ENCODE results near the gene SFMBT2. TPM values are rescaled to one million over a fixed set of nuclear protein-coding genes. Genes with fewer than 3 reads are reported as not detected.

Gene SFMBT2
- total RNA-seq, 1 donor from 2014 or later, result 14.6 TPM

GRCh38 chr10:7343040-7343439 lies 67.8 kb downstream of the SFMBT2 start:
- ATAC-seq, result no peak
- intact Hi-C loops (cut with DNase I), result no loop called here
- no peak for DNase-seq (ENCODE audit: low spot score)

DNA sequence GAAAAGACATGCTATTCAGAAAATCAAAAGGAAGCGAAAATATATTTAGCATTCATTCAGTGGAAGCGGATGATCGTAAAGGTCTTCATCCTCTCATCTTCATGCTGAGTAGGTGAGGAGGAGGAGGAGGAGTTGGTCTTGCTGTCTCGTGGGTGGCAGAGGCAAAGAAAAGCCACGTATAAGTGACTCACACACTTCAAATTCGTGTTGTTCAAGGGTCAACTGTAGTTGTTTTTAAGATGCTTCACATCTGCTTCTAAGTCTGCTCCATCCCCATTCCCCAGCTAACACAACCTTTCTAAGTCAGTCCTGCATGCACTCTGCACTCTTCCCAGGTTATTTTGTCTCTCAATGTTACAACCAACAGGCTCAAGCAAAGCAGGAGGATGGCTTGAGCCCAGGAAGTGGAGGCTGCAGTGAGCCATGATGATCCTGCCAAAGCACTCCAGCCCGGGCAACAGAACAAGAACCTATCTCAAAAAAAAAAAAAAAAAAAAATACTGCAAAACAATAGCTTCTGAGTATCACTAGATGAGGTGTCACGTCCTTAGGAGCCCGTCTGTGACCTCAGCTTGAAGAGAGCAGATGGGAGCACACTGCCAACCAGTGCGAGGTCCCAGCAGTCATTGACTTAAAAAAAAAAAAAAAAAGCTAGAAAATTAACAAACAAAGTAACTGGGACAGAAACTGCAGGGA lies 70.5 kb downstream of the SFMBT2 start:
- DNase-seq (ENCODE audit: low spot score) (no peak), ATAC-seq (no peak)
- intact Hi-C loops (cut with DNase I), result no loop called here

- ATAC-seq (no peak), DNase-seq (ENCODE audit: low spot score) (no peak)
- intact Hi-C loops (cut with DNase I), result no loop called here
Observed at GRCh38 chr10:7339510-7339909, 71.3 kb downstream of the SFMBT2 start.

GRCh38 chr10:7338469-7338868 lies 72.4 kb downstream of the SFMBT2 start:
- DNase-seq (ENCODE audit: low spot score) (no peak), ATAC-seq (no peak)
- intact Hi-C loops (cut with DNase I), result no loop called here

DNA sequence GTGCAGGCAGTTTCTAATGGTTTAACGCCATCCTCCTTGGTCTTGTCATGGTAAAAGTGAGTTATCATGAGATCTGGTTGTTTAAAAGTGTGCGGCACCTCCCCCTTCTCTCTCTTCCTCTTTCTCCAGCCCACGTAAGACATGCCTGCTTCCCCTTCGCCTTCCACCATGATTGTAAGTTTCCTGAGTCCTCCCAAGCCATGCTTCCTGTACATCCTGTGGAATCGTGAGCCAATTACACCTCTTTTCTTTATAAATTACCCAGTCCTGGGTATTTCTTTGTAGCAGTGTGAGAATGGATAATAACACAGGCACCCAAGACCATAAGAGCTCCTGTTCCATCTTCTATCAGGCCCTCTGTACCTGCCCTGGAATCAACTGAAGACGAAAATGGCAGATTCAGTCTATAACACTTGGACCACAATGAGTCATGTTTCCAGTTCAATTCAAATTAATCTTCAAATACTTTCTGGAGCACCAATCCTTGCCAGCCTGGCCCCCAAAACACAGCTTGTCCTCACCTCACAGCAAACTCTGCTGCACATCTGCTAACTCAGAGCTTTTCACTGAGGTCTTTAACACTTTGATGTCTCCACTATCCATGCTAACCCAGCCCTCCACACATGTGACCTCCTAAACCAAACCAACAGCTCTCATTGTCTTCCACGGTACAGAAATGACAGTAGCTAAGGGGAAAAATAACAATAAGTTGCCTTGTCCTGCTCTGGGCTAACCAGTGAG lies 73.2 kb downstream of the SFMBT2 start:
- intact Hi-C loops (cut with DNase I), result no loop called here
- ATAC-seq, result no peak
- no peak for DNase-seq (ENCODE audit: low spot score)

DNA sequence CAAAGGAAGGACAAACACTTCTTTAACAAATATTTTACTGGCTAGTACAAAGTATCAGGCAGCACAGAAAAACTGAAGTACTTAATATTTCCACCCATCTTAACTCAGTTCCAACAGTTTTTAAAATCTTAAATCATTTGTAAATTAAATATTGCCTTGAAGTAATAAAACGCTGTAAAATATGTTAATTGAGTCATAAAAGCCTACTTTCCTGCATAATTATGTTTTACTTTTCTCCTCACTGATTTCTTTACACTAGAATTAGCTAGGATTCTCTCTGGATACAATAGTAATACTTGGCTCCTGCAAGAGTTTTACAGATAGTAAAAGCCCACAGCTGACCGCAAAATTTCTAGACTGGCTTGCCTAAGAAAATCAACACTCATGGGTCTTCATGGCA lies 74.9 kb downstream of the SFMBT2 start:
- intact Hi-C loops (cut with DNase I), result no loop called here

GRCh38 chr10:7334642-7334964 lies 76.2 kb downstream of the SFMBT2 start:
- intact Hi-C loops (cut with DNase I), result no loop called here
- no peak for DNase-seq (ENCODE audit: low spot score)
- no peak for ATAC-seq

More for the DNA sequence above, 74.9 kb downstream of the SFMBT2 start:
- no peak for ATAC-seq
- no peak for DNase-seq (ENCODE audit: low spot score)

DNA sequence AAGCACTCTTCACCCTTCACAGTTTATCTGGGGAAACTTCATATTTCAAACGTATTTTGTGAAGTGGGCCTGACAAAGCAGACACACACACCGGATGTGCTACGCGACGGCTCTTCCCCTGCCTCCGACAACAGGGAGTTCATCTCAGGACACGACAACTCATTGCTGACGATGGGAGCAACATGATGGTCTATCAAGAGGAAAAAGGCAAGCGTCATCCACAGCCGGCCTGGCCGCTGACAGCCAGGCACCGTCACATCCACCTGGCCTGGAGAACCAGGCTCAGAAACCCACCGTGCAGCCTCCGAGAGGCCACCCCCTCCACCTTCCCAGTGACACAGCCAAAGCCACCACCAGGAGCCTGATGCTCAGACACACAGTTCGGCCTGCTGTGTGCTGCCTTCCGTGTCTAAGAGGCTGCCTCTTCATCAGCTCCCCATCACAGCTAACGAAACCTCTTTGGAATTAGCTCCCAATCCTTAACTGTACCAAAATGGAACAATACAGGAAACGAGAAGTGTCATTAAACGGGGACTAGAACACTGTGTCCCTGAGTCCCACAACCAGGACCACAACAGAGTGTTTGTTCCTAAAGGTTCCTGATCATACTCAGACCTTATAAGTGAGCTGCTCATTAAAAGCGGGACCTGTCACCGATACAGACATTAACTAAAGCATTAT lies 76.7 kb downstream of the SFMBT2 start:
- intact Hi-C loops (cut with DNase I), result no loop called here
- no peak for DNase-seq (ENCODE audit: low spot score)
- no peak for ATAC-seq

DNA sequence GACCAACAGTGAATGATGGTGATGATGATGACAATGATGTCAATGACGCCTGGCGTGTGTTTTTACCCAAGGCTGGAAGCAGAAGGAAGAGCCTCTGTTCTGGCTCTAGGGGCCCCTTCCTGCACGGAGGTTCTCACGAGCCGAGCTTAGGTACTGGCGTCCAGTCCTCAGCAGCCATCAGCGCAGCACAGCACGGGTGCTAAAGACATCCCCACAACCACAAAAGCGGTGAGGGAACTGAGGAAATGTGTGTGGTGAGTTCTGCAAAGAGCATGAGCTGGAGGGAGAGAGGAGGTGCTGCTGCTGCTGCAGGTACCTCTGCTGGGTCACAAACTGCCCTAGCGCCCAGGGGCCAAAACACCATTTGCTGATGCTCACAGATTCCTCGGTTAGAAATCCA lies 81.6 kb downstream of the SFMBT2 start:
- no peak for DNase-seq (ENCODE audit: low spot score)
- intact Hi-C loops (cut with DNase I), result no loop called here
- no peak for ATAC-seq

- DNase-seq (ENCODE audit: low spot score) (no peak), ATAC-seq (no peak)
- intact Hi-C loops (cut with DNase I), result no loop called here
Observed at GRCh38 chr10:7327885-7328284, 82.9 kb downstream of the SFMBT2 start.

DNA sequence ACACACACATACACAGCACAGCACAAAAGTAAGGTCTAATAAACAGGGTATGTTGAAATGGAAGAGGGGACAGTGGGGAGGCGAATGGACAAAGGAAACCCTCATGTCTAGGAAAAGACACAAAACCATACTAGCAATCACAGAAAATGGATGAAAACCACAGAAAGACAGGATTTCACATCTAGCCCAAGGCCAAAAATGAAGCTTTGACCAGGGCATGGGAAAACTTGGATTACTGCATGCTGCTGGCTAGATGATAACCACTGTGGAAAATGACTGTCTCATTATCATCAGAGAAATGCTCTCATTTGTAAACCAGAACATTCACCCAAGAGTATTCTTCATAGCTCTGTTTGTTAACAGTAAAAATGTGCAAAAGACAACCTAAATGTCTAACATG lies 88.2 kb downstream of the SFMBT2 start:
- ATAC-seq (no peak), DNase-seq (ENCODE audit: low spot score) (no peak)
- intact Hi-C loops (cut with DNase I), result no loop called here

- intact Hi-C loops (cut with DNase I), result no loop called here
- DNase-seq (ENCODE audit: low spot score) (no peak), ATAC-seq (no peak)
Observed at GRCh38 chr10:7320072-7320471, 90.8 kb downstream of the SFMBT2 start.

DNA sequence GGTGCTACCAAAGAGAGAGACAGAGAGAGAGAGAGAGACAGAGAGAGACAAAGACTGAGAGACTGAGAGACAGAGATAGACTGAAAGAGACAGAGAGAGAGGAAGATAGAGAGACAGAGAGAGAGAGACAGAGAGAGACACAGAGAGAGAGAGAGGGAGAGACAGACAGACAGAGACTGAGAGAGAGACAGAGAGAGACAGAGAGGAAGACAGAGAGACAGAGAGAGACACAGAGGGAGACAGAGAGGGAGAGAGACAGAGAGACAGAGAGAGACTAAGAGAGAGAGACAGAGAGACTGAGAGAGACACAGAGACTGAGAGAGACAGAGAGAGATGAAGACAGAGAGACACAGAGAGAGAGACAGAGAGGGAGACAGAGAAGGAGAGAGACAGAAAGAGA lies 91.2 kb downstream of the SFMBT2 start:
- intact Hi-C loops (cut with DNase I), result no loop called here
- no peak for DNase-seq (ENCODE audit: low spot score)
- ATAC-seq, result no peak

DNA sequence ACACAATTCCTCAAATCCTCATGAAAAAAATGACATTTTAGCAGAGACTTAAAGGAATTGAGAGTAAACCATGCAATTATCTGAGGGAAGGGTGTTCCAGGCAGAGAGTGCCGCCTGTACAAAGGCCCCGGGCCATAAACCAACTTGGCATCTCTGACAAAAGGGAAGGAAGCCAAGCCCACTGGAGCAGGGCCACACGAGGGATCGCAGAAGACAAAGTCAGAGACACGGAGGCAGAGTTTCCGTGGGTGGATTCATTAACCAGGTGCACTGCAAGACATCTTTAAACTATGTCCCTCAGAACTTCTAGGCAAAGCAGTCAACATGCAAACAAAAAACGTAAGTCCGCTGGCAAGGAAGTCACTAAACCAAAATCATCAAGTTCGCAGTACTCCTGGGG lies 92.0 kb downstream of the SFMBT2 start:
- no peak for DNase-seq (ENCODE audit: low spot score)
- intact Hi-C loops (cut with DNase I), result no loop called here
- ATAC-seq, result no peak

DNA sequence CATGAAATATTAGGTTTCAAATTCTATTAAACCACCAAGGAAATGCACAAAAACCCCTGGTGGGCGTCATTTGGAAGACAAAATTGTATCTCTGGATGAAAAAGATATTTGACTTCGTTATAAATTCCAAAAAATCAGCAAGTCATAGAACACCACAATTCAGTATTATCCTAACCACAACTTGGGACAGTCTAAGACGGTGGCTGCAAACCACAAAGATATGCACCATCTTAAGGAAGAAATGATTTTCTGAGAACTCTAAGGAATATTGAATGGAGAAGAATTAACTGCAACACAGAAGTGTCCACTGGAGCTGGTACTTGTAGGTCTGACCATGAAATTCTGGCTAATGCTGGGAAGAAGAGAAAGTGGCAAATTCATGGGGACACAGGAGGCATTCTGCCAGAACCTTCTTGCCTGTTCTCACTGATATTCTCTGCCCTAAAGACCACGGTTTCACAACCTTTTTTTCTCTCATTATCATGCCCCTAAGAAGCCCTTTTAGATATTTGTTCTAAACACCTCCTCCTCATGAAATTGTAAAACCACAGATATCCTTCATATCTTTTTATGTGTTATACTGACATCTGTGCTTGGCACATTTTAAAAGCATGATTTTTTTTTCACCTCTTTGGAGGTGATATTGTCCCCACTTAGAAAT lies 92.9 kb downstream of the SFMBT2 start:
- ATAC-seq, result no peak
- intact Hi-C loops (cut with DNase I), result no loop called here

DNA sequence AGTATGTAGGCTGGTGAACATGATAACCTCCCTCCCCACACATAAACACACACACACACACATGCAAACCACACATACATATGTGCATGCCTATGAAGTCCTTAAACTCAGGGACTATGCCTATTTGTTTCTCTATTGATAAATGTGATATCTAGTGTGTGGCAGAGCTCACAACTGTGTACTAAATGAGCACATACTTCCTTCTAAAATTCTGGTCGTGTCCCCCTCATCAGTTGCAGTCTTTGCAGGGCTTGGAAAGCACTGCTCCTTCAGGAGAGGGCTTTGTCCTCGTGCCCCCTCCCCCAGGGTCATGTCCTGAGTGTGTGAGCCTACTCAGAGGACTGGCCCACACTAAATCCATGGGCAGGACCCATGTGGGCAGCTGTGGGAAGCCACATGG lies 94.0 kb downstream of the SFMBT2 start:
- ATAC-seq (no peak), DNase-seq (ENCODE audit: low spot score) (no peak)
- intact Hi-C loops (cut with DNase I), result no loop called here

More for the DNA sequence above, 92.9 kb downstream of the SFMBT2 start:
- no peak for DNase-seq (ENCODE audit: low spot score)

DNA sequence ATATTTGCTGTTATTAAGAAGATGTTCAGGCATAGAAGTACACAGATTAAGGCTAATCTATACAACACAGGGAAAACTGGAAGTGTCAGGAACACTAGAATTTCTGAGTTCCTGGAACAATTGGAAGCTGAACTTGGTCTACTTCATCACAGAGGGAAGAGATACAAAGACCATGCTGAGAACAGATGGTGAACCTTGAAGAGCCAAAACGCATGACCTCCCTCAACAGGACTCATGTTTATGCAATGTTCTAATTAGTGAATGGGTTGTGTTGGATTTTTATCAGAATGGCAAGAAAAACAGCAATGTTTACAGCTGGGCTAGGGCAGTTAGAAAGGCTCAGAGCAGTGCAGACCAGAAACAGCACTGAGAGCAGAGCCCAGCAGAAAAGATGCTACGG lies 94.9 kb downstream of the SFMBT2 start:
- DNase-seq (ENCODE audit: low spot score) (no peak), ATAC-seq (no peak)
- intact Hi-C loops (cut with DNase I), result no loop called here

GRCh38 chr10:7314170-7314569 lies 96.7 kb downstream of the SFMBT2 start:
- ATAC-seq (no peak), DNase-seq (ENCODE audit: low spot score) (no peak)
- intact Hi-C loops (cut with DNase I), result no loop called here

GRCh38 chr10:7312488-7312857 lies 98.4 kb downstream of the SFMBT2 start:
- DNase-seq (ENCODE audit: low spot score) (no peak), ATAC-seq (no peak)
- intact Hi-C loops (cut with DNase I), result no loop called here

All from sciatic nerve (tissue), 2 donors.